GM10266 (cell line): ENCODE data around the gene ISOC2.
"Not testable (repeated sequence)": the region's sequence is repeated elsewhere in the genome, so short reads cannot be mapped to it uniquely, and the experiment has no call there.

Experiments used
- DNase-seq: peaks from one replicate; pipeline ENCODE4 v3.0.0; 2012; ENCODE audit errors: extremely low spot score
- TF ChIP-seq, protein P1 (sequence below): IDR thresholded peaks from 2 replicates; pipeline ENCODE4 v1.5.1; 2012; ENCODE audit warnings: mild to moderate bottlenecking, low read depth; ENCODE audit not compliant: control insufficient read depth, insufficient read depth; ENCODE audit errors: missing control alignments

ISOC2 gene

DNA sequence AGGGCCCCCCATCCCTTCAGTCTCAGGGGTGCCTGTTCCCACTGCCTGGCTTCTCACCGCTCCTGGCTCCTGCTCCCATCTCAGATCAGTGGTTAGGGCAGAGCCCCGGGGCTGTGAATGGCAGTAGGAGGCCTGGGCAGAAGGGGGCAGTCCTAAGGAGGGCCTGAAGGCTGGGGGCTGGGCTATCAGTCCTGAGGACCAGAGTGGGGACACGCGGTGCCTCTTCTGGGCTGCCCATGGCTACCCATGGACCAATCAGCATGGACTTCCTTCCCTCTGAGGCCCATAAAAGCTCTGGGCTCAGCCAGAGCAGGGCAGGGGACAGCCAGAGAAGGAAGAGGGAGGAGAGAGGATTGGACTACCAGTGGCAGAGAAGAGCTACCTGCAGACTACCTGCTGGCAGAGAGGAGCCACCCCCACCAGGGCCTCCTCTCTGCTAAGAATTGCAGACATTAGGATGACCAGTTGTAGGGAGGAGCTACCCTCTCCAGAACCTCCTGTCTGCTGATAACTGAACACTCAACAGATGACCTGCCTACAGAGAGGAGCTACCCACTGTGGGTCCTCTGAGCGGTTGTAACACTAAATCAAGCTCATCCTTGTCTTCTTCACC lies 41.7 kb downstream of the ISOC2 start:
- no peak for DNase-seq
- TF ChIP-seq, protein P1, sequence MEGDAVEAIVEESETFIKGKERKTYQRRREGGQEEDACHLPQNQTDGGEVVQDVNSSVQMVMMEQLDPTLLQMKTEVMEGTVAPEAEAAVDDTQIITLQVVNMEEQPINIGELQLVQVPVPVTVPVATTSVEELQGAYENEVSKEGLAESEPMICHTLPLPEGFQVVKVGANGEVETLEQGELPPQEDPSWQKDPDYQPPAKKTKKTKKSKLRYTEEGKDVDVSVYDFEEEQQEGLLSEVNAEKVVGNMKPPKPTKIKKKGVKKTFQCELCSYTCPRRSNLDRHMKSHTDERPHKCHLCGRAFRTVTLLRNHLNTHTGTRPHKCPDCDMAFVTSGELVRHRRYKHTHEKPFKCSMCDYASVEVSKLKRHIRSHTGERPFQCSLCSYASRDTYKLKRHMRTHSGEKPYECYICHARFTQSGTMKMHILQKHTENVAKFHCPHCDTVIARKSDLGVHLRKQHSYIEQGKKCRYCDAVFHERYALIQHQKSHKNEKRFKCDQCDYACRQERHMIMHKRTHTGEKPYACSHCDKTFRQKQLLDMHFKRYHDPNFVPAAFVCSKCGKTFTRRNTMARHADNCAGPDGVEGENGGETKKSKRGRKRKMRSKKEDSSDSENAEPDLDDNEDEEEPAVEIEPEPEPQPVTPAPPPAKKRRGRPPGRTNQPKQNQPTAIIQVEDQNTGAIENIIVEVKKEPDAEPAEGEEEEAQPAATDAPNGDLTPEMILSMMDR, result no peak

DNA sequence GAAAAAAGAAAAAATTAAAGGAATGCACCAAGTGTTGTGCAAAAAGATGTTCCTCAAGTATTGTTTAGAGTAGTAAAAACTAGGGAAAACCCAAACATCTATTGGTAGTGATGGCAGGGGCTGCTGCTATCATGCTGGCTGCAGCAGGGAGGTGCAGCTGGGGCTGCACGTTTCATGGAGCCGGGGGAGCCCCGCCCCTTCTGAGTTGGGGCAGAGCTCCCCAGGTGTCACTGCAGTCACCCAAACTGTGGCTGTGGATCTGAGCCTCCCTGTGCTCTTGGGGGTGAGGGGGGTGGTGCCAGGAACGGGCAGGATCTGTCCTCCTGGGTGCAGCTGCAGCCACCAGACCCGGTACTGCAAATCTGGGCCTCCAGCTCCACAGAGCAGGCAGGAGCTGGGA lies 42.3 kb downstream of the ISOC2 start:
- TF ChIP-seq, protein P1, result no peak
- no peak for DNase-seq

DNA sequence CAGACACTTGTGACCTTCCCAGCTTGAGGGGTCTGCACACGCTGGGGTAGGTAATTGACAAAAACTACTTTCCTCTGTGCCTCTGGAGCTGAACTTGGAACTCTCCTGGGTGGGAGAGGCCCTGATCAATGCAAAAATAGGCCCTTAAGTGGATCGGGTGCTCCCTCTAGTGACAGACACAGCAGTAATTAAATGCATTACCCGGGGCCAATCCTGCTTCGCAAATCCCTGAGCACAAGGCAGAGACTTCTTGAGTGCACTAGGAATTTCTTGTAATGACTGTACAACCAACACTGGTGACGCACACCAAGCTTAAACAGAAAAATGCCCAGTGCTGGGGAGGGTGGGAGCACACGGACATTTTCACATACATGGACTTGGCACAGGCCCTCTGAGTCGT lies 43.3 kb downstream of the ISOC2 start:
- peak; percentile 63 for DNase-seq

DNA sequence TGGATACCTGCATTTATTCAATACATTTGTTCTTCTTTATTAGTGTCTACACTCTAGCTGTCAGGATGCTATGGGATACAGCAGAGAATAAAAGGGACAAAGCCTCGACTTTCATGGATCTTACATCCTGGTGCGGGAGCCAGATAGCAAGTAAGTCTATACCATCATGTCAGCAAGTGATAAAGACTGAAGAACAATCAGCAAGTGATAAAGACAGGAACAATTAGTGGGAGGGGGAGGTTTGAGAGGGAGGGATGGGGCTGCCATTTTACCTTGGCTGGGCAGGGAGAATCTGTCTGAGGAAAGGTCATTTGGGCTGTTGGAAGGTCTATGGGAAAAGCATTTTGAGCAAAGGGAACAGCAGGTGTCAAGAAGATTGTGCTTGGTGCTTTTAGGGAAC lies 51.3 kb downstream of the ISOC2 start:
- DNase-seq, result no peak
- TF ChIP-seq, protein P1, result no peak

More for the DNA sequence above, 43.3 kb downstream of the ISOC2 start:
- TF ChIP-seq, protein P1, result peak; percentile 77

DNA sequence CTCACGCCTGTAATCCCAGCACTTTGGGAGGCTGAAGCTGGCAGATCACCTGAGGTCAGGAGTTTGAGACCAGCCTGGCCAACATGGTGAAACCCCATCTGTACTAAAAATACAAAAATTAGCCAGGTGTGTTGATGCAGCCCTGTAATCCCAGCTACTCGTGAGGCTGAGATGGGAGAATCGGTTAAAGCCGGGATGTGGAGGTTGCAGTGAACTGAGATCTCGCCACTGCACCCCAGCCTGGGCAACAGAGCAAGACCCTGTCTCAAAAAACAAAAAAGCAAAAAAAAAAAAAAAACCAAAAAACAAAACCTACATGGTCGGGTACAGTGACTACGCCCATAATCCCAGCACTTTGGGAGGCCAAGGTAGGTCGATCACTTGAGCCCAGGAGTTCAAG lies 52.3 kb downstream of the ISOC2 start:
- not testable (repeated sequence) for DNase-seq

DNA sequence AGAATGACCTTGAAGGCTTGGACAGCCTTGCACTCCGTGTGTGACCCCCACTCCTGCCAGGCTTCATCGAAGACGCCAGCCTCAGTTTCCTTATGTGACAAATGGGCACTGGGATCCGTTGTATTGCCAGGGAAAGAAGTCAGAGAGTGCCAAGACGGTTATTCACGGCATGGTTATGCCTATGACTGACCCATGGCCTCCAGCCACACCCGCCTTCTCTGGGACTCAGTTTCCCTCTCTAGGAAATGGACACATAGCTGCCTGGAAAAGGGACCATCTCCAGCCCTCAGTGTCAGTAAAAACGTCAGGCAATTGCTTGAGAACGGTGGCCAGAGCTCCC lies 52.9 kb downstream of the ISOC2 start:
- no peak for DNase-seq
- TF ChIP-seq, protein P1, result no peak

DNA sequence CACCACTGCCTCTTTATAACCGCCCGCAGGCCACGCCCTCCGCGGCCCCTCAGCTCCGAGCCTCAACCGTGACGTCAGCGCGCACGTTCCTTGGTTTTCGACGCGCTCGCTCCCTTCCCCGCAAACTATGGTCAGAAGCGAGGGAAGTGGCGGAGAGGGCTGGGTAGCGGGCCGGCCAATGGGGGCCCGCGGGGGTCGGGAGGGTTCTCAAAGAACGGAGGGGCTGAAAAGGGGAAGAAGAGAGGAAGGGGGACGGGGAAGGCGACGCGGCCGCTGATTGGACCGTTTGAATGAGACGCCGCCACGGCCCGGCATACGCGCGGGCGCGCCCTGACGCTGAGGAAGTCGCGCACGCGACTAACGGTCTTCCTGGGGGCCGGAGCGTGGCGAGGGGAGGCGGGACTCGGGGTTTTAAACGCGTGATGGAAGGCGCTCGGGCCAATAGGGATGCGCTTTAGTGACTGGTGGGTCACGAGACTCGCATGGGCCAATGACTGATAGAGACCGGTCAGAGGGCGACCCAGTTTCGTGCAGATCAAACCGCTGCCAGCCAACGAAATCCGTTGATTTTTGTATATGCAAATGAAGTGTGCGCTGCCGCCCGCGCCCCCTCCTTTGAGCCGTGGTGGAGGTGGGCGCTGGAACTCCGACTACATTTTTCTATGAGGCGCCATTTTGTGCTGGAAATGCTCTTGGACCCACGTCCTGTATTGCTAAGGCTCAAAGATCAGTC lies 53.5 kb downstream of the ISOC2 start:
- TF ChIP-seq, protein P1, result no peak
- peak; percentile 98 for DNase-seq

DNA sequence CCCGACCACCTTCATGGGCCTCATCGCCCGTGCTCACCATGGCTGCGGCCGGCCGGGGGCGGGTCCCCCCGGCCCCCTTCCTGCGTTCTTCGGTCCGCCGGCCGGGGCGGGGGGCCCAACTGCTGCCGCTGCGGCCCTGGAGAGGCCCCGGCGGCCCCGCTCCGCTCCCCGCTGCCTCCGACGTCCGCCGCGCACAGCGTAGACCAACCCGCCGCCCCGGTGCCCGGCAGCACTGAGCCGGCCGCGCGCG lies 54.0 kb downstream of the ISOC2 start, which contains the start of gene UBE2S:
Gene UBE2S, minus strand, starts transcription at position 239 of the 250 bp plus-strand sequence. Its CDS starts 199 bp downstream, at position 40.
- DNase-seq, result not testable (repeated sequence)
